Sigmoid colon (tissue), 4 donors: ENCODE measurements around the gene ATP2B2.

Source experiments
- CTCF ChIP-seq, 4 experiments: fragments of 450-650 bp in 3 of 4; fragments of 200-600 bp in 1 of 4; IDR thresholded peaks; one replicate each; pipeline ENCODE4 v1.5.1; 2016 to 2019; ENCODE audit warnings: antibody characterized with exemption in 4 of 4, mild to moderate bottlenecking in 3 of 4, moderate library complexity in 2 of 4
- EP300 ChIP-seq, 4 donors: sonication (generic); formaldehyde crosslinking; IDR thresholded peaks; one replicate each; pipeline ENCODE4 v1.6.1; 2017; ENCODE audit warnings: antibody characterized with exemption in 4 of 4
- POLR2A ChIP-seq, 2 donors: fragments of 450-650 bp; IDR thresholded peaks; one replicate each; pipeline ENCODE4 v1.6.1; 2016; ENCODE audit warnings: antibody characterized with exemption in 2 of 2, mild to moderate bottlenecking in 2 of 2, moderate library complexity in 2 of 2
- POLR2AphosphoS5 ChIP-seq, 4 donors: sonication (generic); formaldehyde crosslinking; IDR thresholded peaks; one replicate each; pipeline ENCODE4 v1.6.1; 2017; ENCODE audit warnings: antibody characterized with exemption in 4 of 4

- TF ChIP-seq CTCF (IDR thresholded peaks at IDR 0.05) (no peak), POLR2A (IDR thresholded peaks at IDR 0.05) (no peak), POLR2AphosphoS5 (IDR thresholded peaks at IDR 0.05) (no peak), EP300 (IDR thresholded peaks at IDR 0.05) (no peak)
These were observed 137.9 kb downstream of the ATP2B2 start for GRCh38 chr3:10367506-10367905.
